HEK293T (cell line): ENCODE data around the gene TGFBR2.

ENCODE experiments used
- ARNT ChIP-seq: fragments of 450-650 bp; IDR thresholded peaks from 2 replicates; pipeline ENCODE4 v1.6.1; 2017; ENCODE audit warnings: mild to moderate bottlenecking
- CTBP1 ChIP-seq: fragments of 450-650 bp; IDR thresholded peaks from 2 replicates; pipeline ENCODE4 v1.6.1; 2016; ENCODE audit warnings: borderline replicate concordance
- ELF4 ChIP-seq: fragments of 450-650 bp; IDR thresholded peaks from 2 replicates; pipeline ENCODE4 v1.6.1; 2017; ENCODE audit warnings: antibody characterized with exemption
- FOXA1 ChIP-seq: fragments of 450-650 bp; IDR thresholded peaks from 2 replicates; pipeline ENCODE4 v1.6.1; 2016; ENCODE audit warnings: mild to moderate bottlenecking
- FOXK2 ChIP-seq: fragments of 450-650 bp; IDR thresholded peaks from 2 replicates; pipeline ENCODE4 v1.6.1; 2016; ENCODE audit warnings: mild to moderate bottlenecking
- FOXM1 ChIP-seq: fragments of 450-650 bp; IDR thresholded peaks from 2 replicates; pipeline ENCODE4 v1.6.1; 2017; ENCODE audit warnings: mild to moderate bottlenecking, borderline replicate concordance
- HDGF ChIP-seq: fragments of 450-650 bp; IDR thresholded peaks from 2 replicates; pipeline ENCODE4 v1.6.1; 2017; ENCODE audit warnings: antibody characterized with exemption, borderline replicate concordance
- L3MBTL2 ChIP-seq: fragments of 450-650 bp; conservative IDR thresholded peaks from 2 replicates; pipeline ENCODE4 v1.6.1; 2016; ENCODE audit warnings: mild to moderate bottlenecking
- NFRKB ChIP-seq: fragments of 450-650 bp; IDR thresholded peaks from 2 replicates; pipeline ENCODE4 v1.6.1; 2016; ENCODE audit warnings: mild to moderate bottlenecking, moderate library complexity
- PKNOX1 ChIP-seq: fragments of 450-650 bp; IDR thresholded peaks from 2 replicates; pipeline ENCODE4 v1.6.1; 2016
- SP1 ChIP-seq: fragments of 450-650 bp; IDR thresholded peaks from 2 replicates; pipeline ENCODE4 v1.6.1; 2017
- SUZ12 ChIP-seq: fragments of 450-650 bp; IDR thresholded peaks from 2 replicates; pipeline ENCODE4 v1.6.1; 2016; ENCODE audit warnings: mild to moderate bottlenecking

- TF ChIP-seq NFRKB = no peak
- TF ChIP-seq HDGF = no peak
- no peak for TF ChIP-seq ELF4
- TF ChIP-seq CTBP1 = no peak
- no peak for TF ChIP-seq FOXM1
- no peak for TF ChIP-seq L3MBTL2
- TF ChIP-seq PKNOX1 = no peak
- no peak for TF ChIP-seq SP1
- no peak for TF ChIP-seq FOXA1
- TF ChIP-seq ARNT = no peak
- no peak for TF ChIP-seq FOXK2
- no peak for TF ChIP-seq SUZ12
Measured at GRCh38 chr3:30692498-30693130, 86.2 kb downstream of the TGFBR2 start.
